Natural killer cell (primary cell): ENCODE data around the gene ZBTB7A. TPM values are rescaled to one million over a fixed set of nuclear protein-coding genes. Genes with fewer than 3 reads are reported as not detected.

Source experiments
- ATAC-seq, 3 donors: fragments of 150-1000 bp in 2 of 3; fragments of 200-7000 bp in 1 of 3; cut with Tn5 transposase; 1 replicate in 1 of 3; 2 replicates in 2 of 3; pipeline ENCODE4 v1.10.0; 2021; ENCODE audit warnings: mild to moderate bottlenecking in 2 of 3, moderate library complexity in 2 of 3
- DNase-seq, 2 donors: peaks; one replicate each; pipeline versions ENCODE4 v3.0.0 to v3.0.0-alpha.2; 2013 to 2021; ENCODE audit warnings: mixed read lengths in 1 of 2
- H3K27ac ChIP-seq: one replicate; pipeline ENCODE4 v1.5.1; 2013; ENCODE audit warnings: mild to moderate bottlenecking, low read length
- H3K27me3 ChIP-seq: one replicate; pipeline ENCODE4 v1.6.1; 2013; ENCODE audit warnings: low read length; ENCODE audit not compliant: control insufficient read depth, insufficient read depth
- H3K36me3 ChIP-seq: one replicate; pipeline ENCODE4 v1.6.1; 2013; ENCODE audit warnings: low read length; ENCODE audit not compliant: control insufficient read depth, insufficient read depth
- H3K4me1 ChIP-seq: one replicate; pipeline ENCODE4 v1.6.1; 2013; ENCODE audit warnings: low read length; ENCODE audit not compliant: control insufficient read depth, insufficient read depth
- H3K4me3 ChIP-seq: one replicate; pipeline ENCODE4 v1.5.1; 2013; ENCODE audit warnings: low read length
- H3K9me3 ChIP-seq: one replicate; pipeline ENCODE4 v1.6.1; 2013; ENCODE audit warnings: low read length; ENCODE audit not compliant: control insufficient read depth, insufficient read depth
- H3K27ac Mint-ChIP-seq, 2 donors: one replicate each; pipeline ENCODE4 v1.8.0; 2022; ENCODE audit warnings: mild to moderate bottlenecking in 2 of 2, mixed read lengths in 2 of 2, moderate library complexity in 1 of 2
- H3K27me3 Mint-ChIP-seq, 2 donors: one replicate each; pipeline ENCODE4 v1.8.0; 2022; ENCODE audit warnings: low read depth in 2 of 2, mixed read lengths in 2 of 2
- H3K36me3 Mint-ChIP-seq: one replicate; pipeline ENCODE4 v1.8.0; 2022; ENCODE audit warnings: mixed read lengths
- H3K4me1 Mint-ChIP-seq, 2 donors: one replicate each; pipeline ENCODE4 v1.8.0; 2022; ENCODE audit warnings: mixed read lengths in 2 of 2
- H3K4me3 Mint-ChIP-seq: one replicate; pipeline ENCODE4 v1.8.0; 2022; ENCODE audit warnings: mild to moderate bottlenecking, moderate library complexity, mixed read lengths
- H3K9me3 Mint-ChIP-seq, 2 donors: one replicate each; pipeline ENCODE4 v1.8.0; 2022; ENCODE audit warnings: mixed read lengths in 2 of 2
- CTCF ChIP-seq: fragments of 200-600 bp; IDR thresholded peaks from one replicate; pipeline ENCODE4 v1.8.0; 2022; ENCODE audit warnings: antibody characterized with exemption
- WGBS: methylation state at CpG from one replicate; pipeline ENCODE4 v1.1.7; 2013; ENCODE audit warnings: missing lambda C conversion rate; ENCODE audit not compliant: insufficient coverage; 5-methylcytosine and 5-hydroxymethylcytosine counted together
- intact Hi-C: fragments of 100-400 bp; cut with micrococcal nuclease; formaldehyde crosslinking; loops from one replicate; pipeline ENCODE4 v1.14.2; 2022
- total RNA-seq, 4 donors: library from RNA; stranded (reverse); fragments of 120-200 nt in 1 of 4; gene quantifications; one replicate each; pipeline versions ENCODE4 v1.2.3 to v1.2.4, GENCODE V29; 2013 to 2022

Gene ZBTB7A
- total RNA-seq, 3 donors from 2014 or later (not counting 1 experiment from before 2014, with no cell fraction given): 81.6 to 97.7 (median 82.9) TPM

GRCh38 chr19:4015705-4016402 is 50.8 kb downstream of the ZBTB7A start:
- ATAC-seq: no peak
- H3K4me1 Mint-ChIP-seq: peaks cover 24 to 48% of the 10 kb centered on the region in 2 donors
- H3K9me3 Mint-ChIP-seq: no peaks in the 10 kb centered on the region
- Histone ChIP-seq H3K27ac (no peak overlapping the region), H3K4me1 (peaks cover 32% of the 10 kb centered on the region), H3K27me3 (no peaks in the 10 kb centered on the region), H3K4me3 (no peak overlapping the region), H3K36me3 (peaks cover 23% of the 10 kb centered on the region), H3K9me3 (no peaks in the 10 kb centered on the region)
- H3K36me3 Mint-ChIP-seq: no peaks in the 10 kb centered on the region
- no peak overlapping the region for H3K27ac Mint-ChIP-seq
- no peak for TF ChIP-seq CTCF
- DNase-seq: no peak
- intact Hi-C loops: no loop called here
- H3K27me3 Mint-ChIP-seq: no peaks in the 10 kb centered on the region
- WGBS: 85% methylated on average over 37 of the region's 37 CpGs
- H3K4me3 Mint-ChIP-seq: no peak overlapping the region

- ATAC-seq (peak in 2 of 3 donors; percentile 45 to 48), DNase-seq (peak in 1 of 2 donors; percentile 55)
- H3K27me3 ChIP-seq: no peaks in the 10 kb centered on the region
- H3K9me3 ChIP-seq: no peaks in the 10 kb centered on the region
- no peak overlapping the region for H3K27ac Mint-ChIP-seq
- H3K4me3 Mint-ChIP-seq: no peak overlapping the region
- no peak overlapping the region for H3K27ac ChIP-seq
- H3K27me3 Mint-ChIP-seq: no peaks in the 10 kb centered on the region
- peaks cover 29% of the 10 kb centered on the region for H3K36me3 ChIP-seq
- no peak overlapping the region for H3K4me3 ChIP-seq
- H3K4me1 ChIP-seq: peaks cover 43% of the 10 kb centered on the region
- TF ChIP-seq CTCF: no peak
- H3K9me3 Mint-ChIP-seq: no peaks in the 10 kb centered on the region
- no peaks in the 10 kb centered on the region for H3K36me3 Mint-ChIP-seq
- 75% methylated on average over 25 of the region's 25 CpGs for WGBS
- intact Hi-C loops: no loop called here
- peaks cover 19 to 53% of the 10 kb centered on the region in 2 donors for H3K4me1 Mint-ChIP-seq
Observed at GRCh38 chr19:4014541-4015491, 51.9 kb downstream of the ZBTB7A start.

GRCh38 chr19:4013886-4014540 is 52.7 kb downstream of the ZBTB7A start:
- Mint-ChIP-seq H3K27ac (no peak overlapping the region), H3K9me3 (no peaks in the 10 kb centered on the region), H3K4me1 (peaks cover 20 to 61% of the 10 kb centered on the region in 2 donors), H3K36me3 (no peaks in the 10 kb centered on the region), H3K27me3 (no peaks in the 10 kb centered on the region), H3K4me3 (no peak overlapping the region)
- ATAC-seq (no peak), DNase-seq (no peak)
- H3K9me3 ChIP-seq: no peaks in the 10 kb centered on the region
- intact Hi-C loops: no loop called here
- no peak for TF ChIP-seq CTCF
- H3K27ac ChIP-seq: no peak overlapping the region
- no peaks in the 10 kb centered on the region for H3K27me3 ChIP-seq
- H3K36me3 ChIP-seq: peaks cover 29% of the 10 kb centered on the region
- H3K4me1 ChIP-seq: peaks cover 43% of the 10 kb centered on the region
- H3K4me3 ChIP-seq: no peak overlapping the region
- 96% methylated on average over 20 of the region's 20 CpGs for WGBS
